GM20000 (cell line): ENCODE results near the gene DUSP10.
A peak's percentile ranks its signal among the peaks of the same experiment; 100 is the strongest.

Experiments
- DNase-seq: peaks from one replicate; pipeline ENCODE4 v3.0.0; 2012; ENCODE audit warnings: low spot score
- CTCF ChIP-seq: IDR thresholded peaks from 2 replicates; pipeline ENCODE4 v1.5.1; 2012; ENCODE audit warnings: mild to moderate bottlenecking, control low read depth; ENCODE audit errors: extremely low read depth, missing control alignments

DUSP10 gene

GRCh38 chr1:221717485-221717853 lies 24.4 kb downstream of the DUSP10 start:
- TF ChIP-seq CTCF, result no peak
- no peak for DNase-seq

- no peak for DNase-seq
- no peak for TF ChIP-seq CTCF
Measured at GRCh38 chr1:221716713-221717484, 25.0 kb downstream of the DUSP10 start.

- no peak for TF ChIP-seq CTCF
- DNase-seq, result no peak
Measured at GRCh38 chr1:221715321-221716169, 26.3 kb downstream of the DUSP10 start.

GRCh38 chr1:221714227-221715152 lies 27.4 kb downstream of the DUSP10 start:
- no peak for TF ChIP-seq CTCF
- DNase-seq, result no peak

GRCh38 chr1:221712776-221713431 lies 29.0 kb downstream of the DUSP10 start:
- DNase-seq, result peak; percentile 37
- no peak for TF ChIP-seq CTCF

GRCh38 chr1:221712198-221712684 lies 29.6 kb downstream of the DUSP10 start:
- no peak for TF ChIP-seq CTCF
- DNase-seq, result peak; percentile 49
